Measurements from ENCODE around the gene PTRHD1.

PTRHD1 gene

DNA sequence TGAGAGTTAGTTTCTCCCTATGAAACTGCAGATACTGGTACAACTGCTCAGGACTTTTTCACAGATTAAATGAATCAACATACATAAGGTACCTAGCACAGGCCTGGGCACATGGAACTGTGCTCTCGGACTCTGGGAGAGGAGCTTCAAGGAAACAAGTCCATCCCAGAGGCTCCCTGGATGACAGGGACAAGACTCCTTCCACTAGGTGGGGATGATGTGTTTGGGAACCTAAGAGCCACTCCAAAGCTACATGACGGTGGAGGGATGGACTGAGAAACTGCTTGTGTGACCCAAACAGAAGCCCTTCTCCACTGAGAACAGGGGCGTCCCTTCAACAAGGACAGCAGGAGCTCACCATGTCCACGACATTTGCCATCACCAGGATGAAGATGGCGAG, 37.2 kb upstream of the PTRHD1 start:
- DNase-seq (ENCODE audit: low read depth) = peak; percentile 44

DNA sequence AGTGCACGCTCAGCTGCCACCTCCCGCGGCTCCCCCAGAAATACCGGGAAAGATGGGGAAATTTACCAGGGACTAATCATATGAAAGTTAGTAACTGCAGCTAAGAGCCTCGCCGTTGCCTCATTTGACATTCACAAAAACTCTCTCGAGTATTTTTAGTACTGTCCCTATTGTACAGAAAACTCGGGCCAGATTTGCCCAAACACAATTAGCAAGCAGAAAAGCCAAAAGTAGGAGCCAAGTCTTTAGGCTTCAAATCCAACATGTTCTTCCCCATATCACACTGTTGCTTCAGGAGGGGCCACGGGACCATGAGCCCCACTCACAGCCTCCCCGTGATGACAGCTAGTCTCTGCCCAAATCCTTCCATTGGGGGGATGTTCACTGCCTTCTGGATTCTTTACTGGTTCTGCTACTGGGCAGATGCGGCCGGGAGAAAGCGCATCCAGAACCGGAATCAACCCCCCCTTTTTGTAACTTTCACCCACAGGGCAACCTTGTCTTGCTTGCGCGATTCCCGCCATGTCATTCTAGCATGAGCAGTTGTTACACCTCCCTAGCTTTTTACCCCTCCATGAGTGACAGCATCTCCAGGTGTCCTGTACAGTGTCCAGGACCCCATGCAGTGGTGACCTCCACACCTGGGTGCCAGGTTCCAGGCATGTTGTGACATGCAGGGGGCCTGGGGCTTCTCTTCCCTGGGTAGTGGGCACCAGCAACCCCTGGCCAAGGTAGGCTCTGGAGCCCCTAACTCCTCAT, 35.2 kb upstream of the PTRHD1 start:
- DNase-seq (ENCODE audit: low read depth) = no peak

DNA sequence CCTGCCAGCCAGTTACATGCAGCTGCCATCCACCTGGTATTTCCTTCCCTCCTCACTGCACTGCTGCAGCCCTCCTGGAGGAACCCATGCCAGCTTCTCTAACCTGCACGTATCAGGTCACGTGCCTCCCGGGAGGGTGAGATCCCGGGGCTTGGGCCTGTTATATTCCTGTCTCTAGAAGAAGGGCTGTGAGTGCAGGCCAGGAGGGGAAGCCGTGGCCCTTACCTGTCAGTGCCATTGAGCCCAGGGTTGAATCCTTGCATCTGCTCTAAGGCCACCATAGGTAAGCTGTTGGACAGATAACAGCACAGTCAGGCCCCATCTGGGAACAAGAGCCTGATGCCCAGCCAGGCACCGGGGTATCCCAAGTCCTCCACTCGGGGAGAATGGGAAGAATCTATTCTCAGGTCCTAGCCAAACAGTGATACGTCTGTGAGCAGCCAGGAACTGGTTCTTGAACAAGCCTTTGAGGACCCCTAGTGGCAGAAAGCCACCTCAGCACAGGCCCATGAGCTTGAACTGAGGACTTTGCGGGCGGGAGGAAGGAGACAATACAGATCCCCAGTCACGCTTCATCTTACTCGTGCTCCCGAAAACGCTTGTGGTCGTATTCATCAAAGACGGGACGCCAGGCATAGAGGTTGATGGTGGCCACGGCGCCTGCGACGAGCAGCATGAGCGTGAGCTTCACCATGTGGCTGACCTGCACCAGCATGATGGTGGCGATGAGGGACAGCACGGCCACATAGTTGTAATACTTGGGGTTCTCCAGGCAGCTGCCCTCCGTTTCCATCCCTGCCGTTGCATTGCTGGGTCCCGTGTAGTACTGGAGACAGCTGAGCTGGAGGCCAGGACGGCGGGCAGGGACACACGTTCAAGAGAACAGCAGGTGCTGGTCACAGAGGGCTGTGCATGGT, 34.4 kb upstream of the PTRHD1 start:
- peak; percentile 86 for DNase-seq (ENCODE audit: low read depth)

DNA sequence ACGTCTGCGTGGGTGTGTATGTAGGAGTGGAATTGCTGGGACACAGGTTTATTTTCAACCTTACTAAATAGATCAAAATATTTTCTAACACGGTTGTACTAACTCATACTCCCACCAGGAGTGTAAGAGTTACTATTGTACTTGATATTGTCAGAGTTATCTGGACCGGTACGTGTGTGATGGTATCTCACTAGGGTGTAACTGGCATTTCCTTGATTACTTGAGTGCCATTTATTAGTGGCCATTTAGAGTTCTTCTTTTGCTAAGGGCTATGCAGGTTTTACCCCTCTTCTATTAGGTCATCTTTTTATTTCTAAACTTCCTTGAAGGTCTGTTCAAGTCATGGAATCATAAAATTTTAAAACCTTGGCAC, 33.6 kb upstream of the PTRHD1 start:
- no peak for DNase-seq (ENCODE audit: low read depth)

DNA sequence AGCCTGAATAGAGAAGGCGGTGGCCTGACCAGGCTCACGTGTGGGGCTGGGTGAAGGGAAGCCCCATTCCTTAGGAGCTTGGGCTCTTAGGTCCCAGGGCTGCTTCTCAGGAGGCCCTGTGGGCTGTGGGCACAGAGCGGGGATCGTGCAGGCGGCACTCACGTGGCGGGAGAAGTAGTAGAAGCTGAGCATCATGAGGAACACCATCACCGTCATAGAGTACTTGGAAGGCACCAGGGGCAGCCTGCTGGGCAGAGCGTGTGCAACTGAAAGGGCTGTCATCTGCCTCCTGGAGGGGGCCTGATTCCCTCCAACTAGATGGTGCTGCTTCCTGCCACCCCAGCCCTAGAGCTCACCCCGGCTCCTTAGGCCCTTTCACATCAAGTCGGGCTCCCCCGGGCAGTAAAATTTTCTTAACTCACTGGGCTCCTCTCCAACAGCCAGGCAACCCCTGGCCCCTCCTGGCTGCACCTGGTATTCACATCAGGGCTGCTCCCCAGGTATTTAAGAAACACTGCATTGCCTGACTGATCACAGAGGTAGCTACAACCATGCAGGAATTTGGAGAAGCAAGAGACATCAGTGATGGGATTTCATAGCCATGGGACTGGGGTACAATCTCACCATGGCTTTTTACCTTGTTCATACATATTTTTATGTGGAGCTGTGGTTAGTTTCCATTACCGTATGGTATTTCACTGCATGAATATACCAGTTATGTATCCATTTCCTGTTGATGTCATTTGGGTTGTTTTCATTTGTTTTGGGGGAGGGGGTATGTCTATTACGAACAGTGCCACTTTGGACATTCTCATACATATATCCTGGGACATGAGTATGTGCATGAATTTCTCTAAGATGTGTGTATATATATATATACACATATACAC, 32.9 kb upstream of the PTRHD1 start:
- DNase-seq (ENCODE audit: low read depth) = no peak

GRCh38 chr2:24824966-24825882, 32.0 kb upstream of the PTRHD1 start:
- peak; percentile 16 for DNase-seq (ENCODE audit: low read depth)

GRCh38 chr2:24824071-24824588, 30.9 kb upstream of the PTRHD1 start:
- no peak for DNase-seq (ENCODE audit: low read depth)

DNA sequence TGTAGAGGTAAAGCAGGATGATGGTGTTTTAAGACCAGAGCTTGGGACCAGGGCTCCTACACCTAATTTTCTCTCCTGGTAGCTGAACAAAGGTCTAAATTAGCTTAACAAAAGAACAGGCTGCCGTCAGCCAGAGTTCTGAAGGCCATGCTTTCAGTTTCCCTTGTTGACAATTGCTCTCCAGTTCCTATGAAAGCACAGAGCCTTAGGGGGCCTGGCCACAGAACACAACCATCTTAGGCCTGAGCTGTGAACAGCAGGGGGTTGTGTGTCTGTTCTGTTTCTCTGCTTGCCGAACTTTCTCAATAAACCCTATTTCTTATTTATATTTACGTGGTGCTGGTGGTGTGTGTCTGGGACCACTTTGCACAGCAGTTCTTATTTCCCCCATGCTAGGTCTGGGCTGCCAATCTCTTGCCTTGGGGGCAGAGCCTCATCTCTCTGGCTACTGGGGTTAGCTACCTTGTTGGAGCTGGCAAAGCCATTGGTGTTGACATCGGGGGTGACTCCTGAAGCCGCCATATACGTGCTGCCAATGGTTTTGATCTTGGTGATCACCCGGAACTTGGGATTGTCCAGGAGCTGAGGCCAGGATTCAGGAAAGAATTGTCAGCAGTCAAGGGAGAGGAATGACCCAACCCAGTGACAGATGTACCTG, 29.0 kb upstream of the PTRHD1 start:
- DNase-seq (ENCODE audit: low read depth) = no peak

DNA sequence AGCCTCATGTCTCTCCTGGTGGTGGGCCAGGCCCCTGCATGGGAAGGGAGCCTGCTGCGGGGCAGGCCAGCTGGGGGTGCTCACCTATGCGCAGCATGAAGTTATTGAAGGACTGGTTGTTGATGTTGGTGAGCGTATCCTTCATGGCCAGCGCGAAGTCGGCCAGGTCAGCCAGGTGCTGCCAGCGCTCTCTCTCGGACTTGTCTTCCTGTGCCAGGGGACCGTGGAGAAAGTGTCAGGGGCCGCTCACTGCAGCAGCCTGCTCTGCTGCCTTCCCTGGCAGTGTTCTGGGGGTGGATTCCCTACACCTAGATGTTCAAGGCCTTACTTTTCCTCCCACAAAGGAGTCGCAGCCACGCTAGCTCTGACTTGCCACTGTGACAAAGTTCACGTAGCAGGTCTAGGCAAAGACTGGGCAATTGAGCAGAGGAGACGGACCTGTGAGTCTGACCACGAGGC, 28.3 kb upstream of the PTRHD1 start:
- no peak for DNase-seq (ENCODE audit: low read depth)

- DNase-seq (ENCODE audit: low read depth) = no peak
Measured at GRCh38 chr2:24820598-24821432, 27.6 kb upstream of the PTRHD1 start.

GRCh38 chr2:24820175-24820513, 27.0 kb upstream of the PTRHD1 start:
- DNase-seq (ENCODE audit: low read depth) = no peak

DNA sequence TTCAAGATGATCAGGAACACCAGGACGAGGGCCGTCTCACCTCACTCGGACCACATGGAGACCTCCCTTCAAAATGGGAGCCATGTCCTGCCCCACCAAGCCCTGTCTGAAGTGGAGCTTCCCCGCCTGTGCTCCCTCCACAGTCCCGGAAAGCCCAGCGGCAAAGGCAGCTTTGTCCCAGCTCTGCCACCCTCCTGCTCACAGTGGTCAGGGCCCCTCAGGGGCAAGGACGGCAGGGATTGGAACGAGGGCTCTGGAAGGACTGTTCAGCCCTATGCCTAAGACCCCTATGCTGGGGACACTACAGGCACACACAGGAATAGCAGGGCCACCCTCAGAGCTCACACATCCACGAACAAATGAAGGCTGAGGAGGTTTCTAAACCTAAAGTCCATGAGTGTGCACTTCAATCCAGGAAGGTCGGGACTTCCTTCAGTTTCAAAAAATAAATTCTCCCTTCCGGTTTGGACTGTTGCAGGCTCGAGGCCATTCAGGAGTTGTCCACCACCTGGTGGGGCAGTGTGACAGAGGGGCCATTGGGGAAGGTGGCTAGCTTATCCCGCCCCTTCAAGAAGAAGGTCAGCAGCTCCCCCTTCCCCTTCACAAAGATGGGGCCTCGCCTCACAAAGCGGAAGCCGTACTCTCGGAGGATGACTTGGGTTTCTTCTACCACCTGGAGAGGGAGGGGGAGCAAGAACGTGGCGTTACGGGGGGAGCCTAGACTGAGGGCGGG, 26.4 kb upstream of the PTRHD1 start:
- no peak for DNase-seq (ENCODE audit: low read depth)

DNA sequence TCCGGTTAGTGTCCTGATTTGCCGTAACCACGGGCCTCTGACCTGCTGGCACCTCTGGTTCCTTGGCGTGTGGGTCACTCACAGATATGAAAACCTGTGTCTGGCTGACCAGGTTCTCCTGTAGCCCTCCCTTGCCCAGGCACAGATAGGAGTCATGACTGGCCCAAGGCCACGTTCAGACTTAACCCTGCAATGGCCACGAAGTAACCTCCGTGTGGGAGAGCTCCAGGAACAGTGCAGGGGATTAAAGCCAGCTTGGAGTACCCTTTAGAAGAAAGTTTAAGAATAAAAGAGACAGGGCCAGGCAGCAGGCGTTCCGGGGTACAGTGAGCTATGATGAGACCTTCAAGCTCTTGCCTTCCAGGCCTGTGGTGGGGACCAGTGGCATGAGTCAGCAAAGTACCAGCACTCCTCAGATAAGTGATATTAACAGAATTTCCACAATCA, 25.6 kb upstream of the PTRHD1 start:
- peak; percentile 30 for DNase-seq (ENCODE audit: low read depth)

DNA sequence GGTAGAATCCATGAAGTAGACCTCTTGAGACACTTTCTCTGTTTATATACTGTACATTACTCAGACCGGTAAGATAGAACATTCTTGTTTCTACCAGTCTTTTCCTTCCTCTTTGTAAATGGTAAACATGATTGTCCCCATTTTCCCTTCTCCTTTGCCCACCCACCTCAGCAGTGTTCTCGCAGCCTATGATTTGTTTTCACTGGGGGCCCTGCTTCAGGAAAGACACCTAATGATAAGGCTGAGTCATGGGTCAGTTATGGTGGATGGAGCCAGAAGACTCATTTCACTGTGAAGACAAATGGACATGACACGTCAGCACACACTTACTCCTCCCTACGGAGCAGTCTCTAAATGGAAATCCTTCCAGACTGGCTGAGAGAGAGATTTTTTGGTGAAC, 23.7 kb upstream of the PTRHD1 start:
- DNase-seq (ENCODE audit: low read depth) = peak; percentile 87

GRCh38 chr2:24816404-24816803, 23.2 kb upstream of the PTRHD1 start:
- no peak for DNase-seq (ENCODE audit: low read depth)

- DNase-seq (ENCODE audit: low read depth) = no peak
Measured at GRCh38 chr2:24815171-24815570, 22.0 kb upstream of the PTRHD1 start.

DNA sequence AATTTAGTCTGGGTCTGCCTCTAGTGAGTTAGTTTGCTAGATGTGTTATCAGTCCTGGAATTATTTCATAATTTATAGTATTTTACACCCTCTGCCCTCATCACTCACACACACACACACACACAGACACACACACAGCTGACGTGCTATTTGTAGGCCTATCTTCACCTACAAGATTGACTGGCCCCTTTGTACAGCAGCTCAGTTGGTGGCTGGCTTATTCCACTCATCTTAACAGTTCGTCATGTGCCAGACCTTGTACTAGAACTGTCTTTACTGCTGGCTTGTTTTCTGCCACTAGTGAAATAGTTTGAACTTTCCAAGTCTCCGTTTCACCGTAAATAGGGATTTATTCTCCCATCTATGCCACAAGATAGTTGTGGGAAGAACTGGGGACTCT, 21.3 kb upstream of the PTRHD1 start:
- DNase-seq (ENCODE audit: low read depth) = no peak

GRCh38 chr2:24813691-24814137, 20.5 kb upstream of the PTRHD1 start:
- no peak for DNase-seq (ENCODE audit: low read depth)
